H9 (cell line): ENCODE data around the gene SRCAP. TPM values are rescaled to one million over a fixed set of nuclear protein-coding genes. Genes with fewer than 3 reads are reported as not detected.
A peak's percentile ranks its signal among the peaks of the same experiment; 100 is the strongest.

Experiments
- DNase-seq: peaks from one replicate; pipeline ENCODE4 v3.0.0-alpha.2; 2017
- H2AFZ ChIP-seq: one replicate; pipeline ENCODE4 v1.6.1; 2013; ENCODE audit warnings: mild to moderate bottlenecking, low read length, control low read depth, moderate library complexity
- H2AK5ac ChIP-seq: 2 replicates; pipeline ENCODE4 v1.6.1; 2013; ENCODE audit warnings: low read length, control low read depth, mixed read lengths; ENCODE audit not compliant: insufficient read length
- H2BK120ac ChIP-seq: one replicate; pipeline ENCODE4 v1.6.1; 2013; ENCODE audit warnings: low read depth, mild to moderate bottlenecking, low read length, control low read depth, inconsistent platforms; ENCODE audit not compliant: poor library complexity, severe bottlenecking
- H2BK12ac ChIP-seq: 2 replicates; pipeline ENCODE4 v1.6.1; 2013; ENCODE audit warnings: low read length, control low read depth, mixed read lengths, low read depth; ENCODE audit not compliant: insufficient read length
- H2BK15ac ChIP-seq: 2 replicates; pipeline ENCODE4 v1.6.1; 2013; ENCODE audit warnings: low read depth, low read length, control low read depth
- H2BK20ac ChIP-seq: one replicate; pipeline ENCODE4 v1.6.1; 2013; ENCODE audit warnings: low read depth, mild to moderate bottlenecking, low read length, control low read depth, inconsistent platforms; ENCODE audit not compliant: poor library complexity, severe bottlenecking
- H2BK5ac ChIP-seq: 2 replicates; pipeline ENCODE4 v1.6.1; 2013; ENCODE audit warnings: low read length, control low read depth, mixed read lengths; ENCODE audit not compliant: insufficient read length
- H3K14ac ChIP-seq: 2 replicates; pipeline ENCODE4 v1.6.1; 2013; ENCODE audit warnings: low read length, control low read depth; ENCODE audit not compliant: insufficient read depth
- H3K18ac ChIP-seq: 2 replicates; pipeline ENCODE4 v1.6.1; 2013; ENCODE audit warnings: low read depth, mild to moderate bottlenecking, mixed read lengths, low read length, control low read depth; ENCODE audit not compliant: insufficient read length
- H3K23ac ChIP-seq: 2 replicates; pipeline ENCODE4 v1.6.1; 2013; ENCODE audit warnings: low read length, control low read depth, mixed read lengths, low read depth; ENCODE audit not compliant: insufficient read length
- H3K23me2 ChIP-seq: 2 replicates; pipeline ENCODE4 v1.6.1; 2013; ENCODE audit warnings: low read depth, mild to moderate bottlenecking, mixed read lengths, low read length, control low read depth; ENCODE audit not compliant: insufficient read length, poor library complexity, severe bottlenecking
- H3K27ac ChIP-seq: 2 replicates; pipeline ENCODE4 v1.5.1; 2013; ENCODE audit warnings: low read length, control low read depth, mixed read lengths, low read depth; ENCODE audit not compliant: insufficient read length
- H3K27me3 ChIP-seq: 2 replicates; pipeline ENCODE4 v1.6.1; 2013; ENCODE audit warnings: low read length, control low read depth, inconsistent platforms; ENCODE audit not compliant: insufficient read depth
- H3K4ac ChIP-seq: 2 replicates; pipeline ENCODE4 v1.6.1; 2013; ENCODE audit warnings: low read depth, mild to moderate bottlenecking, control low read depth, inconsistent platforms, low read length, moderate library complexity
- H3K4me1 ChIP-seq: 2 replicates; pipeline ENCODE4 v1.6.1; 2013; ENCODE audit warnings: low read length, control low read depth, inconsistent platforms; ENCODE audit not compliant: insufficient read depth
- H3K4me2 ChIP-seq: 2 replicates; pipeline ENCODE4 v1.6.1; 2013; ENCODE audit warnings: low read length, control low read depth, mixed read lengths; ENCODE audit not compliant: insufficient read length, insufficient read depth
- H3K56ac ChIP-seq: 2 replicates; pipeline ENCODE4 v1.6.1; 2013; ENCODE audit warnings: low read depth, mild to moderate bottlenecking, mixed read lengths, low read length, control low read depth; ENCODE audit not compliant: insufficient read length
- H3K79me1 ChIP-seq: 2 replicates; pipeline ENCODE4 v1.6.1; 2013; ENCODE audit warnings: low read depth, mild to moderate bottlenecking, moderate library complexity, low read length, control low read depth, inconsistent platforms; ENCODE audit not compliant: insufficient read depth, poor library complexity, severe bottlenecking
- H3K79me2 ChIP-seq: 2 replicates; pipeline ENCODE4 v1.6.1; 2013; ENCODE audit warnings: low read length, control low read depth, inconsistent platforms; ENCODE audit not compliant: insufficient read depth
- H3K9ac ChIP-seq: 2 replicates; pipeline ENCODE4 v1.6.1; 2013; ENCODE audit warnings: low read length, control low read depth, mixed read lengths; ENCODE audit not compliant: insufficient read length; ENCODE audit errors: extremely low read depth
- H3K9me3 ChIP-seq: one replicate; pipeline ENCODE4 v1.6.1; 2013; ENCODE audit warnings: low read depth, low read length, inconsistent platforms; ENCODE audit not compliant: control insufficient read depth
- H3T11ph ChIP-seq: one replicate; pipeline ENCODE4 v1.6.1; 2013; ENCODE audit warnings: mild to moderate bottlenecking, low read length, control low read depth, inconsistent platforms
- H4K20me1 ChIP-seq: one replicate; pipeline ENCODE4 v1.6.1; 2013; ENCODE audit not compliant: control insufficient read depth, insufficient read length, insufficient read depth
- H4K5ac ChIP-seq: 2 replicates; pipeline ENCODE4 v1.6.1; 2013; ENCODE audit warnings: low read depth, mild to moderate bottlenecking, mixed read lengths, low read length, control low read depth; ENCODE audit not compliant: insufficient read length
- H4K8ac ChIP-seq: replicated peaks from 2 replicates; pipeline ENCODE4 v1.6.1; 2013; ENCODE audit warnings: low read length, control low read depth, mixed read lengths, low read depth; ENCODE audit not compliant: insufficient read length
- H4K91ac ChIP-seq: 2 replicates; pipeline ENCODE4 v1.6.1; 2013; ENCODE audit warnings: low read depth, mild to moderate bottlenecking, moderate library complexity, mixed read lengths, low read length, control low read depth; ENCODE audit not compliant: insufficient read length
- H3K27ac Mint-ChIP-seq, 3 experiments: 2 replicates in 2 of 3; 3 replicates in 1 of 3; pipeline ENCODE4 v1.8.0; 2020 to 2021; ENCODE audit warnings: mixed read lengths in 3 of 3, mild to moderate bottlenecking in 1 of 3, moderate library complexity in 1 of 3
- H3K27me3 Mint-ChIP-seq: 2 replicates; pipeline ENCODE4 v1.8.0; 2021; ENCODE audit warnings: low read depth, mild to moderate bottlenecking, moderate library complexity, mixed read lengths
- H3K36me3 Mint-ChIP-seq, 3 experiments: 2 replicates in 2 of 3; 3 replicates in 1 of 3; pipeline ENCODE4 v1.8.0; 2020 to 2021; ENCODE audit warnings: low read depth in 3 of 3, mixed read lengths in 3 of 3; ENCODE audit not compliant: insufficient read depth in 1 of 3
- H3K4me1 Mint-ChIP-seq, 2 experiments: 2 replicates each; pipeline ENCODE4 v1.8.0; 2020; ENCODE audit warnings: mixed read lengths in 2 of 2
- H3K4me3 Mint-ChIP-seq, 2 experiments: 2 replicates in 1 of 2; 3 replicates in 1 of 2; pipeline ENCODE4 v1.8.0; 2020 to 2021; ENCODE audit warnings: mild to moderate bottlenecking in 2 of 2, mixed read lengths in 2 of 2, moderate library complexity in 1 of 2
- H3K9me3 Mint-ChIP-seq, 2 experiments: 2 replicates in 1 of 2; 3 replicates in 1 of 2; pipeline ENCODE4 v1.8.0; 2020; ENCODE audit warnings: mild to moderate bottlenecking in 2 of 2, mixed read lengths in 2 of 2, moderate library complexity in 1 of 2
- WGBS: extraction: QIAGEN DNeasy Blood & Tissue Kit; methylation state at CpG from one replicate; pipeline ENCODE4 v1.1.7; 2013; ENCODE audit warnings: missing lambda C conversion rate, low lambda C conversion rate, mixed read lengths; ENCODE audit not compliant: insufficient read length; ENCODE audit errors: extremely low coverage; 5-methylcytosine and 5-hydroxymethylcytosine counted together
- total RNA-seq: library from RNA; stranded (reverse); gene quantifications from 2 replicates; pipeline ENCODE4 v1.2.1, GENCODE V29; 2021
- TF ChIP-seq, protein P1 (sequence below): fragments of 200-600 bp; sonication (generic); conservative IDR thresholded peaks from 3 replicates; pipeline ENCODE4 v1.8.0; 2021; ENCODE audit warnings: antibody characterized with exemption, mild to moderate bottlenecking

The SRCAP gene
- total RNA-seq, 1 experiment from 2014 or later: 63.1 TPM

DNA sequence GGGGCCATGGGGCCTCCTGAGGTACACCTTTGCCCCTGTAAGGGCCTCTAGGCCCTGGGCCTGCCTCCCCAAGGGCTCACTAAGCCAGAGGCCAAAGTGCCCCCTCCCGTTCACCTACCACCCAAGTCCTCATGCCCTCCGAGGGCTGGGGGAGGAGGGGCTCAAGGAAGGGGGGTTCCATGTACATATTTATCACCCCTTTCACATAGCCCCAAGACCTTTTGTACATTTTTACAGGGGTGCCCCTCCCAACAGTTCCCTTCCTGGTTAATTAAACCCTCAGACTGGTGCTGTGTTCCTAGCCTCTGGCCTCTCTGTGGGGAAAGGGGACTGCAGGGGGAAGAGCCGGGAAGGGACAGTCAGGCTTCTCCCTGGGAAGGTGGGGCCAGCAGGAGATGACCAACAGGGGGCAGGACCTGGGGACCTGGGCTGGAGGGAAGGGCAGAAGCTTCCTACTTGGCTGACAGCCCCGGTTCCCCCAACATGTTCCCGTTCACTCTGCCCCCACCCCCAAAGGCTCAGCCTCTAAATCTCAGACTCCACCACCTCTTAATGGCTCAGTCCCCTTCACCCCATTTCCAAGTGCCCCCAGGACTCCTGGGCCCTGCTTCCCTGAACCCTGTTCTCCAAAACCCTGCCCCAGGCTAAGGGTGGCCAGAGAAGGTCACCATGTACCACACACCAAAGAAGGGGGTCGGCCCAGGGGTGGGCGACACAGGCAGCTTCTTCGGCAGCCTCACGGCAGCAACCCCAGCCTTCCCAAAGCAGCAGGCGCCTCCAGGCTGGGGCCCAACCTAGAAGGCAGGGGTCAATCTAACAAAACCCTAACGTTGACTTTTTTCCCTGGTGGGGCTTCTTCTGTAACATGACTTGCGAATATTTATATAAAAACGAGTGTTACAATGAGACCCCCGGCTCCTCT is 28.8 kb upstream of the SRCAP start:
- Histone ChIP-seq H3K4me1 (no peaks in the 10 kb centered on the region), H3T11ph (no peak overlapping the region), H3K4me2 (no peak overlapping the region), H4K8ac (no peak overlapping the region), H2BK5ac (no peak overlapping the region), H2AK5ac (no peak overlapping the region), H3K79me1 (no peaks in the 10 kb centered on the region), H3K23me2 (peaks cover 5% of the 10 kb centered on the region), H3K4ac (no peak overlapping the region), H4K20me1 (no peaks in the 10 kb centered on the region), H3K23ac (no peak overlapping the region), H2BK20ac (no peak overlapping the region), H3K27ac (no peak overlapping the region), H2AFZ (no peak overlapping the region), H2BK15ac (no peak overlapping the region), H3K27me3 (peaks cover 58% of the 10 kb centered on the region), H4K91ac (no peak overlapping the region), H3K18ac (no peak overlapping the region), H3K79me2 (no peaks in the 10 kb centered on the region), H2BK12ac (no peak overlapping the region), H2BK120ac (no peak overlapping the region), H3K14ac (no peak overlapping the region), H3K9ac (no peak overlapping the region), H3K9me3 (no peaks in the 10 kb centered on the region), H3K56ac (no peak overlapping the region), H4K5ac (no peak overlapping the region)
- TF ChIP-seq, protein P1, sequence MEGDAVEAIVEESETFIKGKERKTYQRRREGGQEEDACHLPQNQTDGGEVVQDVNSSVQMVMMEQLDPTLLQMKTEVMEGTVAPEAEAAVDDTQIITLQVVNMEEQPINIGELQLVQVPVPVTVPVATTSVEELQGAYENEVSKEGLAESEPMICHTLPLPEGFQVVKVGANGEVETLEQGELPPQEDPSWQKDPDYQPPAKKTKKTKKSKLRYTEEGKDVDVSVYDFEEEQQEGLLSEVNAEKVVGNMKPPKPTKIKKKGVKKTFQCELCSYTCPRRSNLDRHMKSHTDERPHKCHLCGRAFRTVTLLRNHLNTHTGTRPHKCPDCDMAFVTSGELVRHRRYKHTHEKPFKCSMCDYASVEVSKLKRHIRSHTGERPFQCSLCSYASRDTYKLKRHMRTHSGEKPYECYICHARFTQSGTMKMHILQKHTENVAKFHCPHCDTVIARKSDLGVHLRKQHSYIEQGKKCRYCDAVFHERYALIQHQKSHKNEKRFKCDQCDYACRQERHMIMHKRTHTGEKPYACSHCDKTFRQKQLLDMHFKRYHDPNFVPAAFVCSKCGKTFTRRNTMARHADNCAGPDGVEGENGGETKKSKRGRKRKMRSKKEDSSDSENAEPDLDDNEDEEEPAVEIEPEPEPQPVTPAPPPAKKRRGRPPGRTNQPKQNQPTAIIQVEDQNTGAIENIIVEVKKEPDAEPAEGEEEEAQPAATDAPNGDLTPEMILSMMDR: peak; percentile 17; the same call in 1 of the 3 replicates
- no peak for DNase-seq
- Mint-ChIP-seq H3K4me1 (no peaks in the 10 kb centered on the region), H3K4me3 (no peak overlapping the region), H3K27ac (no peak overlapping the region), H3K9me3 (peaks cover 0 to 3% of the 10 kb centered on the region in 2 experiments; a peak in 2 of 5 replicates), H3K27me3 (peaks cover 96% of the 10 kb centered on the region), H3K36me3 (peaks cover 17 to 38% (median 23%) of the 10 kb centered on the region in 3 experiments; a peak in 6 of 7 replicates)
- no CpG with 5 or more reads among the region's 14 CpGs for WGBS
